HepG2 (cell line): ENCODE data around the gene CPLANE2. TPM values are rescaled to one million over a fixed set of nuclear protein-coding genes. Genes with fewer than 3 reads are reported as not detected.

Experiments
- AGO2 ChIP-seq: fragments of 200-400 bp; formaldehyde crosslinking; optimal IDR thresholded peaks from 2 replicates; pipeline ENCODE3; 2017; ENCODE audit warnings: mild to moderate bottlenecking, low read depth, low read length, moderate library complexity
- CREB1 ChIP-seq, 2 experiments: fragments of 450-650 bp in 1 of 2; IDR thresholded peaks; 2 replicates each; pipeline ENCODE4 v1.6.1; 2016 to 2017; ENCODE audit warnings: control low read depth in 1 of 2, mild to moderate bottlenecking in 1 of 2, missing compliant biosample characterization in 1 of 2, missing genetic modification characterization in 1 of 2
- HIC2 ChIP-seq: sonication (generic); formaldehyde crosslinking; IDR thresholded peaks from 2 replicates; pipeline ENCODE4 v1.9.0; 2022; ENCODE audit warnings: low read depth, missing genetic modification reagents
- IRF9 ChIP-seq: sonication (generic); formaldehyde crosslinking; IDR thresholded peaks from 2 replicates; pipeline ENCODE4 v1.8.0; 2022; ENCODE audit warnings: missing genetic modification reagents, mild to moderate bottlenecking, borderline replicate concordance
- NR1H2 ChIP-seq: sonication (generic); formaldehyde crosslinking; IDR thresholded peaks from 2 replicates; pipeline ENCODE4 v1.8.1; 2022; ENCODE audit warnings: low read depth, missing genetic modification reagents, borderline replicate concordance
- NR2C2 ChIP-seq: sonication (generic); formaldehyde crosslinking; IDR thresholded peaks from 2 replicates; pipeline ENCODE4 v1.4.0; 2020; ENCODE audit warnings: missing genetic modification reagents, mild to moderate bottlenecking, moderate library complexity, borderline replicate concordance
- RARG ChIP-seq: sonication (generic); formaldehyde crosslinking; IDR thresholded peaks from 2 replicates; pipeline ENCODE4 v1.4.0; 2020; ENCODE audit warnings: low read depth, mild to moderate bottlenecking, missing genetic modification reagents
- SNAPC4 ChIP-seq: sonication (generic); formaldehyde crosslinking; IDR thresholded peaks from 2 replicates; pipeline ENCODE4 v1.4.0; 2020; ENCODE audit warnings: mild to moderate bottlenecking, missing genetic modification reagents
- SP2 ChIP-seq: sonication (generic); formaldehyde crosslinking; IDR thresholded peaks from 2 replicates; pipeline ENCODE4 v1.5.1; 2020; ENCODE audit warnings: mild to moderate bottlenecking, missing genetic modification reagents
- STAG1 ChIP-seq: sonication (generic); formaldehyde crosslinking; IDR thresholded peaks from 2 replicates; pipeline ENCODE4 v1.4.0; 2020; ENCODE audit warnings: missing genetic modification reagents
- TBX2 ChIP-seq: sonication (generic); formaldehyde crosslinking; IDR thresholded peaks from 2 replicates; pipeline ENCODE4 v1.5.0; 2020; ENCODE audit warnings: missing genetic modification reagents, mild to moderate bottlenecking, borderline replicate concordance
- ZNF451 ChIP-seq: sonication (generic); formaldehyde crosslinking; IDR thresholded peaks from 2 replicates; pipeline ENCODE4 v1.5.0; 2020; ENCODE audit warnings: mild to moderate bottlenecking, missing genetic modification reagents
- ZNF646 ChIP-seq: sonication (generic); formaldehyde crosslinking; IDR thresholded peaks from 2 replicates; pipeline ENCODE4 v1.9.0; 2021; ENCODE audit warnings: mild to moderate bottlenecking, missing genetic modification reagents
- polyA plus RNA-seq, 8 experiments: library from polyadenylated mRNA; depleted of rRNA in 3 of 8; stranded (reverse) in 7 of 8; unstranded in 1 of 8; fragments of >200 nt; fragmentation: Illumina TruSeq in 4 of 8; extraction: Trizol in 4 of 8; gene quantifications; 2 replicates each; pipeline versions ENCODE4 v1.2.1 to v1.2.3, GENCODE V29; 2011 to 2016; ENCODE audit warnings: low read depth in 4 of 8, missing spikeins in 1 of 8, mixed read lengths in 1 of 8; ENCODE audit not compliant: insufficient read depth in 1 of 8
- total RNA-seq, 5 experiments: library from RNA; depleted of rRNA; stranded (reverse); fragments of >200 nt; fragmentation: Illumina TruSeq; extraction: Trizol; gene quantifications; 2 replicates each; pipeline ENCODE4 v1.2.3, GENCODE V29; 2016; ENCODE audit warnings: low read depth in 1 of 5

The CPLANE2 gene
- total and polyA plus RNA-seq, 2 of the 13 experiments (the other 11 are each of a cell fraction or from before 2014, with no cell fraction given) = 0.29 to 1.6 TPM

- TF ChIP-seq STAG1 (CRISPR knock-in tag) = no peak
- TF ChIP-seq CREB1 (IDR thresholded peaks at IDR 0.05) = no peak
- TF ChIP-seq CREB1 (CRISPR knock-in tag; IDR thresholded peaks at IDR 0.05) = peak; percentile 62; the same call in 1 of the 2 replicates
- TF ChIP-seq NR1H2 = no peak
- TF ChIP-seq ZNF646 (CRISPR knock-in tag) = peak; percentile 54; the same call in 1 of the 2 replicates
- no peak for TF ChIP-seq SP2 (CRISPR knock-in tag)
- no peak for TF ChIP-seq ZNF451 (CRISPR knock-in tag)
- no peak; the same call in 1 of the 2 replicates for TF ChIP-seq NR2C2
- no peak; the same call in 1 of the 2 replicates for TF ChIP-seq IRF9 (CRISPR knock-in tag)
- TF ChIP-seq AGO2 = no peak
- TF ChIP-seq SNAPC4 (CRISPR knock-in tag) = no peak
- peak; percentile 97 for TF ChIP-seq HIC2 (CRISPR knock-in tag)
- no peak for TF ChIP-seq RARG (CRISPR knock-in tag)
- peak; percentile 88 for TF ChIP-seq TBX2 (CRISPR knock-in tag)
Measured at GRCh38 chr1:16181887-16182719, 54.9 kb downstream of the CPLANE2 start (continued).
